HuH-7 (cell line): ENCODE results near the gene GET4.
A peak's percentile ranks its signal among the peaks of the same experiment; 100 is the strongest.
"Not testable (repeated sequence)": the region's sequence is repeated elsewhere in the genome, so short reads cannot be mapped to it uniquely, and the experiment has no call there.

Source experiments
- DNase-seq: peaks from one replicate; pipeline ENCODE4 v3.0.0; 2011; ENCODE audit warnings: low spot score

Gene GET4

DNA sequence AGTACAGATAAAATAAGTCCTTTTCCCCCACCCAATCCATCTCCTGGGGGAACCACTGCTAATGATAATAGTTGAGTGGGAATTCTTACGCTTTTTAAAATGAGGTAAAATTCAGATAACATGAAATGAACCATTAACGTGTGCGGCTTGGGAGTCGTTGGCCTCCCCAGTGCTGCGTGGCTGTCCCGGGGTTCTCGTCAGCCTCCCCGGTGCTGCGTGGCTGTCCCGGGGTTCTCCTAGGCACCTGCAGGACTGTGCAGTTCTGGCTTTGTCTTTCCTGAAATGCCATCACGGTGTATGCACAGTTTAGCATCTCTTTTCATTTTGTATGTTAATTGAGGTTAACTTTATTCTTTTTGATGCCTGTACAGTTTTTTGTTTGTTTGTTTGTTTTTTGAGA lies 30.6 kb upstream of the GET4 start:
- no peak for DNase-seq

DNA sequence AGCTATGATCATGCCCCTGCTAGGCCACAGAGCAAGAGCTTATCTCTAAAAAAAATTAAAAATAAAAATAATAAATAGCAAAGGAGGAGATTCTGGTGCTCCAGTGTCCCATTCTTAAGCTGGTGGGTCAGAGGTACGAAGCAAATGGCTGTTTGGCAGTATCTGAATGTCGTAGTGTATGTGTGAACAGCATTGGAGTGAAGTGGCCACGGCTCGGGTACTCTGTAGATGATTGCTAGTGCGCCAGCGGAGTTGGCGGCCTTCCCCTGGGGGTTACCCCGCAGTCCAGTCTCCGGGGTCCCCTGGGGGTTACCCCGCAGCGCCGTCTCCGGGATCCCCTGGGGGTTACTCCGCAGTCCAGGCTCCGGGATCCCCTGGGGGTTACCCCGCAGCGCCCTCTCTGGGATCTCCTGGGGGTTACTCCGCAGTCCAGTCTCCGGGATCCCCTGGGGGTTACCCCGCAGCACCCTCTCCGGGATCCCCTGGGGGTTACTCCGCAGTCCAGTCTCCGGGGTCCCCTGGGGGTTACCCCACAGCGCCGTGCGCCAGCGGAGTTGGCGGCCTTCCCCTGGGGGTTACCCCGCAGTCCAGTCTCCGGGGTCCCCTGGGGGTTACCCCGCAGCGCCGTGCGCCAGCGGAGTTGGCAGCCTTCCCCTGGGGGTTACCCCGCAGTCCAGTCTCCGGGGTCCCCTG lies 29.2 kb upstream of the GET4 start:
- not testable (repeated sequence) for DNase-seq

- DNase-seq = not testable (repeated sequence)
Observed at GRCh38 chr7:847728-848127, 28.6 kb upstream of the GET4 start.

GRCh38 chr7:849145-849544 lies 27.2 kb upstream of the GET4 start:
- no peak for DNase-seq

- no peak for DNase-seq
Observed at GRCh38 chr7:849781-850180, 26.6 kb upstream of the GET4 start.

DNA sequence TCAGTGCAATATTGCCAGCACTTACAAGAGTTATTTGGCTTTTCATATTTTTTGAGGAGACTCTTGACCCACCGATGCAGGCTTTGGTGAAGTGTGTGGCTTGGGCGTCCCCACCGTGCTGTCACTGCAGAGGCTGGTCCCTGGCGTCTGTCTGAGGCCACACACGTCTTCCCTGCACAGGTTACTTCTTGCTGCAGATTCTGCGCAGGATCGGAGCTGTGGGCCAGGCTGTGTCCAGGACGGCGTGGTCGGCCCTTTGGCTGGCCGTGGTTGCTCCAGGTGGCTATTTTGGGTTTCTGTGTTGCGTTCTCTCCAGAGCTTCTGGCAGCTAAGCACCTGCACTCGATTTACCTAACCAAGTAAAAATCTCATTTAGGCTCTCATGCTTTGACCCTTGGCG lies 25.1 kb upstream of the GET4 start:
- DNase-seq = no peak

DNA sequence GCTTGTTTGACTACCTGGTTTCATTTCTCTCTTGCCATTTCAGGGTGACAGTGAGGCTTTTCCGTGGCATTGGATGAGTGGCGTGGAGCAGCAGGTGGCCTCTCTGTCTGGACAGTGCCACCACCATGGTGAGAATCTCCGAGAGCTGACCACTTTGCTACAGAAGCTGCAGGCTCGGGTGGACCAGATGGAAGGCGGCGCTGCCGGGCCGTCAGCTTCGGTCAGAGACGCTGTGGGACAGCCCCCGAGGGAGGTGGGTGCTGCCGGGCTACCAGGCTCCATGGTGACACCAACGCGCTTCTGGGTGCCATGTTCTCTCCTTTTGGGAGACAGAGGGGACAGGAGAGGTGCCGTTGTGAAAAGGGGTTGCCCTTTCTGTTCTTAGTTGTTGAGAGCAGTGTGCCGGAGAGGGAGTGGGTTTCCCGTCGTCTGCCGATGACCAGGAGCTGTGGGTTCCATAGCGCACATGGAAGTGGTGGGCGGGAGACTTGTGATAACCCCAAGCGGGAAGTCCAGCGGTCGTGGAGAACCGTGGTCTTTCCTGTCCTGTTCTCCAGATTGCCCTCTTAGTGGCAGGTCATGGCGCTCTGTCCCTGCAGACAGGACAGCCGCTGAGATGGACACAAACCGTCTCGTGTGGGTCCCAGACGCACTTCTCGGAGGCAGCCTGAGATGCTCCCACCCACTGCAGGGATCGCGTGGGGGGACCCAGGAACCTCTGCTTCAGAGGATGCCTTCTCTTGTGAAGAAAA lies 22.8 kb upstream of the GET4 start:
- DNase-seq = no peak

DNA sequence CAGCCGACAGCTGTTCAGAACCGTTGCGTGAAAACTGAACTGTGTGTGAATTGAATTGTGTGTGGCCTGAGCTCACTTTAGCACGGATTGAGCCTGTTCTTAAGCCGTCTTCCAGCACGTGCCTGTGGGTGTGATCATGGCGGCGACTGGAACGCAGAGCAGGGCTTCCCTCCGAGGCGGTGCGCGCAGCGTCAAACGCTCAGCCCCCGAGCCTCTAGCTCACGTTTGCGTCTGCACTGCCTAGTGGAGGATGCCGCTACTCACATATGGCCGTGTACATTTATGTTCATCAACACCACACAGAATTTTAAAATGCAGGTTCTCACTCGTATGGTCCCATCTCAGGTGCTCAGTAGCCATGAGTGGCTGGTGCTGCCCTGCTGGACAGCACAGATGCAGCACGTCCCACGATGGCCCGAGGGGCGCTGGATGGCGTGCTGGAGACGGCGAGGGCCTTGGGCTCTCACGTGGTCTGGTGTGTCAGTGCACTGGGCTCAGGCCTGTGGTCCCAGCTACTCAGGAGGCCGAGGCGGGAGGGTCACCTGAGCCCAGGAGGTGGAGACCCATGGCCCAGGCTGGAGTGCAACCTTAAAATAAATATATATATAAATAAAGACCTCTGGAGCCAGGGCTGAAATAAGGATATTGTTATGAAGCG lies 22.1 kb upstream of the GET4 start:
- DNase-seq = no peak

- no peak for DNase-seq
Observed at GRCh38 chr7:855686-856369, 20.5 kb upstream of the GET4 start.

GRCh38 chr7:856444-857095 lies 19.8 kb upstream of the GET4 start:
- no peak for DNase-seq

- no peak for DNase-seq
Observed at GRCh38 chr7:857661-858060, 18.7 kb upstream of the GET4 start.

- no peak for DNase-seq
Observed at GRCh38 chr7:859359-860030, 16.9 kb upstream of the GET4 start.

DNA sequence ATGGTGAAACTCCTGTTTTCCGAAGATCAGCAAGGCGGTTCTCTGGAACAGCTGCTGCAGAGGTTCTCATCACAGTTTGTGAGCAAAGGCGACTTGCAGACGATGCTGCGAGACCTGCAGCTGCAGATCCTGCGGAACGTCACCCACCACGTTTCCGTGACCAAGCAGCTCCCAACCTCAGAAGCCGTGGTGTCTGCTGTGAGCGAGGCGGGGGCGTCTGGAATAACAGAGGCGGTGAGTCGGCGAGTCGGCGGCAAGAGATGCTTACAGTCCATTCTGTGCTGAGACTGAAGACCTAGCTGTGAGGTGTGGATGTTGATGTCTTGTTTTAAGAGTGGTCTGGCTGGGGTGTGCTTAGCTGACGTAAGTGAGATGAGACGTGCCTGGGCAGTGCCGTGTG lies 16.2 kb upstream of the GET4 start:
- no peak for DNase-seq

DNA sequence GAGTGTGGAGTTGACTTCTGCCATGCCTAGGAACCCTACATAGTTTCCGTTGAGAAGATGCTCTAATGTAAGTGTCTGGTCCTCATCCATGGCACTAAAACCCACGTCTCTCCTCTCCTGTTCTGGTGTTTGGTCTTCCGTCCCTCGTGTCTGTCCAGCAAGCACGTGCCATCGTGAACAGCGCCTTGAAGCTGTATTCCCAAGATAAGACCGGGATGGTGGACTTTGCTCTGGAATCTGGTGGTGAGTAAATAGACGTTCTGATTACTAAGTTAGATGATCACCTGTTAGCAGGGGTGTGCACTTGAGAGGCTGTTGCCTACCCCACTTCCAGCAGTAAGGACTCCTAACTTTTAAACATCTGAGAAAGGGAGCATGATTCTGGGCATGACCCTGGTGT lies 15.1 kb upstream of the GET4 start:
- peak; percentile 83 for DNase-seq

DNA sequence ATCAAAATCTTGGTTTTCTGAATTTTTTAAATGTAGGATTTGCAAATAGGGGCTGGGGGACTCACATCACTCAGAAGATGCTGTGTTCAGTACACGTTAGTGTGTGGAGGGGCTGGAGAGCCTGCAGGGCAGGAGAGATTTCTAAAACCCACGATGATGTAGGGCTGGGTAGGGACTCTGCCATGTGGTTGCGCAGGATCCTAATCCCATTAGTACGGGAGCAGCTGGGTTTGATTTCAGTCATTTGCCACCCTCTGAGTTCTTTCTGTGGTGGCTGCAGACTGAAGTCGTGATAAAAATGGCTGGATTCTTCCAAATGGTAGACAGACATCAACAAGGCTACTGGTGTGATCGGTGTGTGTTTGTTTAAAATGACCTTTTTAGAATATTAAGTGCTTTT lies 14.2 kb upstream of the GET4 start:
- DNase-seq = no peak

DNA sequence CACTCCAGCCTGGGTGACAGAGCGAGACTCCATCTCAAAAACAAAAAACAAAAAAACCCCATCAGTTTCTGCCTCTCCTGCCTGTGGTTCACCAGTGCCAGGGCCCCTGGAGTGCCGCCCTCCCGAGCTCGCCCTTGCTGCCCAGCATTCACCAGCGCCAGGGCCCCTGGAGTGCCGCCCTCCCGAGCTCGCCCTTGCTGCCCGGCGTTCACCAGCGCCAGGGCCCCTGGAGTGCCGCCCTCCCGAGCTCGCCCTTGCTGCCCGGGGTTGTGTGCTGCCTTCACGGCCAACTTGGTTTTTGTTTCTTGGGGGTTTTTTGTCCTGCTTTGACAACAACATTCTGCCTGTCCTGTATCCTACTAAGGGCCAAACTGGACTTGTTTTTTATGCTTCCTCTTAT lies 13.2 kb upstream of the GET4 start:
- DNase-seq = no peak

- DNase-seq = no peak
Observed at GRCh38 chr7:865921-866320, 10.4 kb upstream of the GET4 start.

DNA sequence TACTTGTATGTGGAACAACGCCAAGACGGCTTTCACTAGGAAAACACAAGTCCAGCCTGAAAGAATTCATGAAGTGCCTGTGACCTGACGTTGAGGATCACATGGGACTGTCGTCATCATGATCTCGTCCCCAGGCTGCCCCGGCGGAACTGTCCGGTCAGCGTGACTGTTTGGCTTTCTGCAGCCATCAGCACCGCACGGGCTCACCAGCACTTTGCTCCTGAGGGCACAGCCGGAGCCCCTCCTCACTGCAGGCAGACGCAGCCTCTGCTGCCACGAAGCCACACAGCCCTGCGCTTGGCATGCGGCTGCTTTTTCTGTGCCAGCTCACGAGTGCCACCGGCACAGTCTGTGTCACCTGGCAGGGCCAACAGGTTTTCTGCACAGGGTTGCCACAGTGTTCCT lies 9.4 kb upstream of the GET4 start:
- no peak for DNase-seq

DNA sequence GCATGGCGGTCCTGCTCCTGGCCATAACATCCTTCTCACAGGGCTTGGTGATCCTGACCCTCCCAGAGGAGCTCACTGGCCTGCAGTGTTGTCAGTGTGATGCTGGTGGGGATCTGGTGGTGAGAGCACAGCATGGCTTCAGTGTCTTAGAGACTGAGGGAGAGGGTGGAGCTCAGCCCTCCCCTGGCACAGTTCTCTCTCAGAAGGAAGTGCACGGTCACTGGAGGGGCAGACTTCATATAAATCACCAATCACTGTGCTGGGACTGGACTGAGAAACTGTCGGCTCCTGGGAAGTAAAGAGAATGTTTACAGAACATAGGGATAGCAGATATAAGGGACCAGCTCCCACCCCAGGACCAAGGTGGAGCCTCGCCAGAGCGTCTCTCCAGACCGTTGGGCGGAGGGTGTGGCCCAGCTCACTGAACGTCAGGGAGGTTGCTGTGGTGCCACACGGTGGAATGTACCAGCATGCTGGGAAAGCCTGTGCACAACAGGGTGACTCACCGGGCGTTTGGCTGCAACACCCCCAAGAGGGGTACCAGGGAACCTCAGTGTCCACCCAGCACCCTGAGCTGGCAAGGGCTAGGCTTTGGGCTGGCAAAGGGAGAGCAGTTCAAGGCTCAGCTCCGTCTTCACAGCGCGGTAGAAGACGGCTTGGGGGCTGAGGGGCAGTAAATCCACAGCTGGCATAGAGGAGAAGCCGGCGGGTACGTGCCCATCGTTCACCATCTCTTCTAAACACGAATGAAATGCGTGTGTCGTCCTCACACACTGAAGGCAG lies 8.8 kb upstream of the GET4 start:
- DNase-seq = no peak

GRCh38 chr7:868189-868486 lies 8.2 kb upstream of the GET4 start:
- no peak for DNase-seq

- DNase-seq = no peak
Observed at GRCh38 chr7:869348-869747, 7.0 kb upstream of the GET4 start.
